Hepatic stellate cell (primary cell): ENCODE results near the gene TGFBR3L.

ENCODE experiments used
- DNase-seq: peaks from one replicate; pipeline ENCODE4 v3.0.0; 2011; ENCODE audit warnings: low spot score

The TGFBR3L gene

DNA sequence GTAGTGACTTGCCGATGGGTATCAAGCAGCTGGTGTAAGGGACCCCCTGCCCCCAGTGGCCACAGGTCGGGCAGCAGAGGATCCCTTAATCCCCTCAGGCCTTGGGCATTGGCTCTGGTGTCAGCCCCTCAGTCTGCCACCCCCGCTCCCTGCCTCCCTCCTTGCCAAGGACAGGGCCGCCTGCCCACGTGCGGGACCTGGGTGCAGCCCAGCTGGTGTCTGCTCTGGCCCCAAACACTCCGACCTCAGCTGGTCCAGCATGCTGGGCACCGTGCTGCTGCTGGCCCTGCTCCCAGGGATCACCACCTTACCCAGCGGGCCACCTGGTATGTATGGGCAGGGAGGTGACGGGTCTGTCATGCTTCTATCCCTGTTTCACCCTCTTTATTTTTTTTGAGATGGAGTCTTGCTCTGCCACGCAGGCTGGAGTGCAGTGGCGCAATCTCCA, at the start of gene TGFBR3L:
TSS of gene TGFBR3L (plus strand) at position 233 of the 448 bp plus-strand sequence.
- no peak for DNase-seq

DNA sequence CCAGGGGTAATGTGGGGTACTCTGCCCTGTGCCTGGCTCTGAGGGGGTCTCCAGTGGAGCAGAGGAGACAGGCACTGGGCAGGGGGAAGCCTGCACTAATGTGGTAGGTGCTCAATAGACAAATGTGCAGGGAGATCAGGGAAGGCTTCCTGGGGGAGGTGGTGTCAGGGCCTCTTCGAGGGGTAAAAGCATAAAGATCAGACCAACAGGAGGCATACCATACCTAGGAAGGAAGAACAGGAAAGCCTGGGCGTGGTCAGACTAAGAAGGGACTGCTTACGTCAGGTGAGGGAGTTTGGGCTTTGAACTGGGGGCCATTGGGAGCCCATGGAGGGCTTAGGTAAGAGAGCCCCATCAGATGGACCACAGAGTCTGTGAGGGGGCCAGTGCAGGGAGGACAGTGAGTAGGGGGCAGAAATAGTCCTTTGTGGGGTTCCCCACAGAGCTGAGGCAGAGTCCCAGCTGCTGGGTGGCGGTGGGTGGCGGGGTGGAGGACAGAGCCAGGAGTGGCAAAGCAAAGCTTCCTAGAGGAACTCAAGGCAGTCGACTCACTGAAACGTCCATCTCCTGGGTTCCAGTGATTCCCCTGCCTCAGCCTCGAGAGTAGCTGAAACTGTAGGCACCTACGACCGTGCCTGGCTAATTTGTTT, 49.2 kb upstream of the TGFBR3L start:
- DNase-seq = no peak

DNA sequence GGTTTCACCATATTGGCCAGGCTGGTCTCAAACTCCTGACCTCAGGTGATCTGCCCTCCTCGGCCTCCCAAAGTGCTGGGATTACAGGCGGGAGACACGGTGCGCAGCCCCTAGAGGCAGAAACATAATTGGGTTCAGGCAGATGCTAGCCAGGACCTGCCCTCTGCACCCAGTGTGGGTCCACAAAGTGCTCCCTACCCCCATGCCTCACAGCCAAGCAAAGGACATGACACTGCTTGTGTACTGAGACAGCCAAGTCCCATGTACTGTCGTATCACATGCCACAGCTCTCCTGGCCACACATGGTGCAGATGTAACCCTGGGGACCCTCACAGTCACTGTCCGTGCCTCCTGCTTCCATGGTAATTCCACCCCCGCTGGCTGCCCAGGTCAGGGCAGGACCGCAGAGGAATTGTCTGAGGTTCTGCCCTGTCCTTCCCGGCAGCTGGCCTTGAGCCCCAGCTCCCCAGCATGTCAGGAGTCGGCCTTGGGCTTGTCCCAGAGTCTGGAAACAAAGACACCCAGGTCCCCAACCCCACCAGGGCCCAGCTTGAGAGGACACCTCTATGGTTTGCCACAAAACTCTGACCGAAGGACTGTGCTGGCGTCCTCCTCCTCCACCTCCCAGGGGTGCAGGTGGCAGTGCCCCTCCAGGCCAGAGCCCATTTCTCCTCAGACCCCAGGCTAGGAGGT, 48.1 kb upstream of the TGFBR3L start:
- no peak for DNase-seq

DNA sequence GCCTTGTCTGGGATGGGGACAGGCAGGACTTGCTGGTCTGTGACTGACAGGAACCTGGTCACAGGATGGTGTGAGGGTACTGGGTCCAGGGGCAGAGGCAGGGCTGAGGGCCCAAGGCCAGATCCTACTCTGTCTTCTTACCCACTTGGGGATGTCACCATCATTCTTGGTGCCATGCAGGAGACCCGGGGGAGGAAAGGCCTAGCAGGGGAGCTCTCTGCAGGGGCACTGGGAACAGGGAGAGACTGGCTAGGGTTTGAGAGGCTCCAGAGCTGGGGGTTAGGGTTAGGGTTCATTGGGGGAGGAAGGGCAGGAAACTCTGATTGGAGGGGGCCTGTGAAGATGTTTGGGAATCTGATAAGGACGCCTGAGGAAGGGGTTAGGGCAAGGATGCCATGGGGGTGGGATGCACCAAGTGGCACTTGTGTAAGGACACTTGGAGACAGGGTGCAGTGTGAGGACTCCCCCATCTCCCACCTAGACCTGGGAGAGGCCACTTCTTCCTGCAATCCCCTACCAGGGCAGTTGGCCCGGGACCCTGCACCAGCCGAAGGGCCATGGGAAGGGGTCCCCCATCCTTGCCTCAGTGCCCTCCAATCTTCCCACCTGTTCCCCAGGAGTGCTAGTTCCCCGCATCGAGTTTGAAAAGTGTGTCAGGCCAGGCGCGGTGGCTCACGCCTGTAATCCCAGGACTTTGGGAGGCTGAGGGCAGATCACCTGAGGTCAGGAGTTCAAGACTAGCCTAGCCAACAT, 47.4 kb upstream of the TGFBR3L start:
- no peak for DNase-seq

DNA sequence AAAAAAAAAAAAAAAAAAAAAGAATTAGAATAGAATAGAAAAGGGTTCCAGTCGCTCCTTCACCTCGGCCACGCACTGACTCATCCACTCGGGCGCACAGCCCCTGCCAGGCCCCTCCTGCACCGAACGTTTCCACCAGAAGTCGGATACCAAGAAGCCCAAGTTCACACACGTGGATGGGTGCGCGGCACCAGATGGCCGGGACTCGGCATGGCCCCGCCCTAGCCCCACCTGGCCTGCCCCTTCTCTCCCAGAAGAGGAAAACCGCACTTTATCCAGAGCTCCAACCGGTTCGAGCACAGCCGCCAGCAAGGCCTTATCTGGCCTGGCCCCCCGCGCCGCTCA, 46.3 kb upstream of the TGFBR3L start:
- no peak for DNase-seq

DNA sequence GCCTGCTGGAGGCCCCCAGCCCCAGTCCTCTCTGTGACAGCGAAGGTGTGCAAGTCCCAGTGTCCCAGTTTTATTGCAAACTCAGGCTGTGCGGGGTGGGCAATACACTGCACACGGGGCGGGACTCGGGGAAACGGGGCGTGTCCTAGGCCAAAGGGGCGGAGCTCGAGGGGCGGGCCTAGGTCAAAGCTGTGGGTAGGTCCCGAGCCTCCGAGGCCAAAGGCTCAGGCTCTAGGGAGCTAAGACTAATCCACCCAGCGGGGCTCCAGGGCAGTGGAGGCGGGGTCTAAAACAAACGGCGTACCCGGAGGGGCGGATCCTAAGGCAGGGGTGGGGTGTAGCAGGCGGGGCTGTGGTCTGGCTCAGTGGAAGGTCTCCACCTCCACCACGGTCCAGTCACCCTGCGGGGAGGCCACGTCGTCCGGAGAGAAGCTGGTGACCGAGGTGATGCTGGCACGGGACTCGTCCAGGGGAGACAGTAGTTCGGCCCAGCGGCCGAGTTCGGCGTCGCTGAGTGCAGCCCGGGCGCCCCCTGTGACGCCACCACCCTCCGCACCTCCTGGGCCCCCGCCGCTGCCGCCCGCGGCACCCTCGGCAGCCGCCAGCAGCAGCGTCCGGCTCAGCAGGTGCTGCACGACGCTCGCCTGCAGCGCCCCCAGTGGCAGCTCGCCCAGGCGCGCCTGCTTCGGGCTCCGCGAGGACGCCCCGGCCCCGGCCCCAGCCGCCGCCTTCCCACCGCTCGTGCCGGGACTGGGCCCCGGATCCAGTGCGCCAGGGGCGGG, 45.8 kb upstream of the TGFBR3L start:
- peak; percentile 84 for DNase-seq

DNA sequence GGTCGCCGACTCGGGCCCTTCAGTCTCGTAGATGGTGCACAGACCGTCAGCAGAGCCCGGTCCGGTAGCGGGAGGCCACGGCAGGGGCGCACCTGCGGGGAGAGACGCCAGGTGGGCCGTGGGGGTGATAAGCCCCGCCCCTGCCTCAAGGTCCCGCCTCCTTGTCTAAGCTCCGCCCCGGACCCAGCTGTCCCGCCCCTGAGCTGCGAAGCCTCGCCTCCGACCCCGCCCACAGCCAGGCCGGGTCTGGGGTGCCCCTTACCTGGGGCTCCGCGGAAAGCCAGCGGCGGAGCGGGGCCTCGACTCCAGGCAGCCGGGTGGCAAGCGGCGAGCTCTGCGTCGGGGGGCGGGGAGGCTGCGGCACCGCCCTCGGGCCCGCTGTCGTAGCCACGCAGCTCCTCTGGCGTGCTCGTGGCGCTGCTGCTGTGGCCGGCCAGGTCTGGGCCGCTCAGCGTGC, 45.1 kb upstream of the TGFBR3L start:
- no peak for DNase-seq

DNA sequence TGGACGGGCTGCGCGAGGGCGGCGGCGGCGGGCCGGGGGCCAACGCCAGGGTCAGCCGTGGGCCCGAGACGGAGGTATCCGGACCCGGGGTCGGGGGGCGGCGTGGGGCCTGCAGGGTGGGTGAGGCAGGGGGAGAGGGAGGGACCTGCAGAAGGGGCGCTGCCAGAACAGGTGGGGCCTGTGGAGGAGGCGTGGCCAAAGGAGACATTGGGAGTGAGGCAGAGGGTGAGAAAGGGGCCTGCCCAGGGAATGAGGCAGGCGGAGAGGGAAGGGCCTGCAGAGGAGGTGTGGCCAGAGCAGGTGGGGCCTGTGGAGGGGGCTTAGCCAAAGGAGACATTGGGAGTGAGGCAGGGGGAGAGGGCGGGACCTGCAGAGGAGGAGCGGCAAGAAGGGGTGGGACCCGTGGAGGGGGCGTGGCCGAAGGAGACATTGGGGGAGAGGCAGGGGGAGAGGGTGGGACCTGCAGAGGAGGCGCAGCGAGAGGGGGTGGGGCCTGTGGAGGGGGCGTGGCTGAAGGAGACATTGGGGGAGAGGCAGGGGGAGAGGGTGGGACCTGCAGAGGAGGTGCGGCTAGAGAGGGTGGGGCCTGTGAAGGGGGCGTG, 44.6 kb upstream of the TGFBR3L start:
- DNase-seq = no peak

DNA sequence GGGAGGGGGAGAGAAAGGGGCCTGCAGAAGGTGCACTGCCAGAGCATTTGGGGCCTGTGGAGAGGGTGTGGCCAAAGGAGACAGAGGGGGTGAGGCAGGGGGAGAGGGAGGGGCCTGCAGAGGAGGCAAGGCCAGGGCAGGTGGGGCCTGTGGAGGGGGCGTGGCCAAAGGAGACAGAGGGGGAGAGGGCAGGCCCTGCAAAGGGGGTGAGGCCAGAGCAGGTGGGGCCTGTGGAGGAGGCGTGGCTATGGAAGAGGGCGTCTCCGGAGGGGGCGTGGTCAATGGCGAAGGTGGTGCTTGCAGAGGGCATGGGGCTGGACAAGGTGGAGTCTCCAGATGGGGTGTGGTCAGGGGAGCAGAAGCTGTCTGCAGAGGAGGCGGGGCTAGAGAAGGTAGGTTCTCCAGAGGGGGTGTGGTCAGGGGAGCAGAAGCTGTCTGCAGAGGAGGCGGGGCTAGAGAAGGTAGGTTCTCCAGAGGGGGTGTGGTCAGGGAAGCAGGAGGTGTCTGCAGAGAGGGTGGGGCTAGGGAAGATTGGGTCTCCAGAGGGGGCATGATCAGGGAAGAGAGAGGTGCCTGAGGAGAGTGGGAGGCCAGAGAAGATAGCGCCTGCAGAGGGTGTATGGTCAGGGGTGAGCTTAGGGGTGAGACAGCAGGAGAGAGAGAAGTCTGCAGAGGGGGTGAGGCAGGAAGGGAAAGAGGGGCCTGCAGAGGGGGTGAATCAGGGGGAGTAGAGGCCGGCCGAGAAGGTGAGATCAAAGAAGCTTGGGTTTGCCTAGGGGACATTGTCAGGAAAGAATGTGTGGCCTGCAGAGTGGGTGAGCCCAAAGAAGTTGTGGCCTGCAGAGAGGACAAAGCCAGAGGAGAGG, 43.8 kb upstream of the TGFBR3L start:
- no peak for DNase-seq

DNA sequence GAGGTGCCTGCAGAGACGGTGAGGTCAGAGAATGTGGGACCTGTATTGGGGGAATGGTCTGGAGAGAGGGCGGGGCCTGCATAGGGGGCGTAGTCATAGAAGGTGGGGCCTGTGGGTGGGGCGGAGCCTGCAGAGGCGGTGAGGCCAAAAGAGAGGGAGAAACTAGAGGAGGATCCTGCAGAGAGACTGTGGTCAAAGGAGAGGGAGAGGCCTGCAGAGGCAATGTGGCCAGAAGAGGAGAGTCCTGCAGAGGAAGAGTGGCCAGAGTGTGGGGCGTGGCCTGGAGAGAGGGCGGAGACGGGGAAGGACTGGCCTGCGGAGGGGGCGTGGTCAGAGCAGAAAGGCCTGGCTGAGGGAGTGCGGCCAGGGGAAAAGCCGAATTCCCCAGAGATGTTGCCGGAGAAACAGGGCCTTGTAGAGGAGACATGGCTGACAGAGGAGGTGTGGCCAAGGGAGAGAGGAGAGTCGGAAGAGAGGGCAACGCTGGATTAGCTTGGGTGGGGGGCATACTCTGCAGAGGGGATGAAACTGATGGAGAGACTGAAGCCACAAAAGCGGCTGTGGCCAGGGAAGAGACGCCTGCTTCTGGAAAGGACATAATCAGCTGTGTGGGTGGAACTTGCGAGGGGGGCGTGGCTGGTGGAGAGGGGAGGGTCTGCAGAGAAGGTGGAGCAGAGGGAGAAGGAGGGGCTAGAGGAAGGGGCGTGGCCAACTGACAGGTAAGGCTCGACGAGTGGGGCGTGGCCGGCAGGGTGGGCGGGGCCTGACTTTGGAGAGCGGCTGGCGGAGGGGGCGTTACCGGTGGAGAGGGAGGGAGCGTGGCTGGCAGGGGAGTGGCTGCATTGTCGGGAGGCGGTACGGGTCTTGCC, 43.0 kb upstream of the TGFBR3L start:
- DNase-seq = peak; percentile 95

DNA sequence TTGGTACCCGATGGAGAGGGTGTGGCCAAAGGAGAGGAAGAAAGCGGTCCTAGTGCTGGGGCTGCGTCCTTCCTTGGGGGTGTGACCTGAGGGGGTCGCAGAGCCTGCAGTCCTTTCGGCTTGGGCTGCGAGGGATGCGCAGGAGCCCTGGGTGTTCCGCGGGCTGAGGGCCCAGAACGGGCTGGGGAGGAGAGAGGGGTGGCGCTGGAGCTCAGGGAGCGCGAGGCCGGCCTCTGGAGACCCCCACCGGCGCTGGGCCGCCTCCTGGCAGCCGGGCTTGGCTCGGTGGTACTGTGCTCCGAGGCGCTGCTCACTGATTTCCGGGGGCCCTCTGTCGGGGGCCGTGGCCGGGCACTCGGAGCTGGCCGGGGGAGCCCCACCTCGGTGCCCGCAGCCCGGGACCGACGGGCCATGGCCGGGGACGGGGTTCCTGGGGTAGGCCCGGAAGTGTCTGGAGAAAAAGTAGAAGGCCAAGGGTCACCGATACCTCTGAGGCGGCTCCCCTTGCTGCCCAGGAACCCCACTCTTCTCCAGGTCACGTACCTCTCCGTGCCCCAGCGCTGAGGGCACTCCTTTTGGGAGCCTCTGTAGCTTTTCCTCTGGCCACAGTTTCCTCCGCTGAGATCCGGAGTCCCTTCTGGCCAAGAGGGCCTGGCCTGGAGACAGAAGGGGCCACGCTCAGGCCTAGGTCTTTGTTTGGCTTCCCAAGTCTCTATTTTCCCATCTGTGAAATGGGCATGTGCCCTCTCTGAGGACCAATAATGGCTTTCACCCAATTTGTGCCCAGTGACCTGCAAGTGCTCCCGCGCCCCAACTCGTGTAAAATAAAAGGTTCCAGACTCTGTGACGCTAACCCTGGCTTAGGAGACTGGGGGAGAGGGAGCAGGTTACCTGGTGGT, 42.1 kb upstream of the TGFBR3L start:
- DNase-seq = no peak

DNA sequence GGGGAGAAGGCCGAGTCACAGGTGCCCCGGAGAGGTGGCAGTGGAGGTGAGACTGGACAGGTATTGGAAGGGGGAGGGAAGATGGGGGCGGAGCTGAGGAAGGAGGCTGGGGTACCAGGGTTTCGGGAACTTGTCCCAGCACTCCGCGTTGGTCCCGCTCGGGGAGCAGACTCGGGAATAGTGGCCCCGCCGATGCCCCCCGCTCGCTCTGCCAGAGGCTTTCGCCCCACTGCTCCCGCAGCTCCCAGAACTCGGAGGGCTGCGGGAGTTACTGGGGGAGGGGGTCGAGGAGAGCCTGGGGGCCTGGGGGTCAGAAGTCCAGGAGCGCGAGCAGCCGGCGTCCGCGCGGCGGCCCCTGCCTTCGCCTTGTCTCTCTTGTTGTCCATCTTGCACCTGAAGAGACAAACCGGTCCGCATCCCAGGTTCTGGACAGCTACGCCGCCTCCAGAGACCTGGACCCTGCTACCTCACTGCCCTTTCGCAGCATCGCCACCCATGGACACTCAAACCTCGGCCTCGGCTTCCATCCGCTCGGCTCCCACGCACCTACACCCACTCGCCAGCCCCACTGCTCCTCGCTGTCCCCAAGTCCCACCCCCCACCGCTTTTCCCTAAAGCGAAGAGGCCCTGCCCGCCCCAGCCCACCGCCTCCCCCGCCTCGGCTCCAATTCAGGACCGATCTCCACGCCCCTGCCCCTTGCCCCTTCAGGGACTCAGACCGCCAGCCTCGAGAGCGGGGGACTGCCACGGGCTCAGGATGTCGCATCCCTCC, 41.1 kb upstream of the TGFBR3L start:
- no peak for DNase-seq

DNA sequence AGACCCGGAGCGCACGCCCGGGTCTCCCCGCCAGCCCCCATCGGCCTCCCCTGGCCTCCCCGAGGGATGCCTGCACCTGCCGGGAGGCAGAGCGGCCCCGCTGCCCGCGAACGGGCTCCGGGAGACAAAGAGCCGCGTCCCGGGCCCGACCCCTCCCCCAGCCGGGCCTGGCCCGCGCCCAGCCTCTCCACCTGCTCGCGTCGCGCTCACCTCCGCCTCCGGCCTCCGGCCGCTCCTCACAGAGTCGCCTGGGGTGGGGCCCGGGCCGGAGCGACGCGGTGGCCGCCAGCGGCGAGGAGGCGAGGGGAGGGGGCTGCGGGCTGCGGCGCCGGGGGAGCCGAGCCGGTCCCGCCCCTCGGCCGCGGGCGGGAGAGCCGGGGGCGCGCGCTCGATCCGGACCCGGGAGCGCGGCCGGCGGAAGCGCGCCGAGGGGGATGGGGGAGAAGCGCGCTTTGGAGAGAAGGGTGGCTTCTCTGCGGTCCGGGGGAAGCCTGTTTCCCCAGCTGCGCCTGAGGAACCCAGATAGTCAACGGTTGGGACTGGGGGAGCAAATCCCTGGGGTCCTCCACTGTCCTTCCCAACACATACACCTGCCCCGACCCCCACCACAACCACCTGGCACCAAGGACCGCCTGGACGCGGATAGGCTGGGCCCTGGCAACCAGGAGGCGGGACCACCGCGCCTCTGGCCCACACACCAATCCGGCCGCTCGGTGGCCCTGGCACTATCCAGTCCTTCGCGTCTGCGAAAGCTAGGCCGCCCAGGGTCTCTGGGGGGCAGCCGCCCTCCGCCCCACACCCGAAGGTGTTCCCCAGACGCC, 40.3 kb upstream of the TGFBR3L start, which contains the start of gene PRR36:
TSS of gene PRR36 (minus strand) at position 315 of the 821 bp plus-strand sequence. CDS start 701 bp downstream, outside the sequence.
- no peak for DNase-seq

DNA sequence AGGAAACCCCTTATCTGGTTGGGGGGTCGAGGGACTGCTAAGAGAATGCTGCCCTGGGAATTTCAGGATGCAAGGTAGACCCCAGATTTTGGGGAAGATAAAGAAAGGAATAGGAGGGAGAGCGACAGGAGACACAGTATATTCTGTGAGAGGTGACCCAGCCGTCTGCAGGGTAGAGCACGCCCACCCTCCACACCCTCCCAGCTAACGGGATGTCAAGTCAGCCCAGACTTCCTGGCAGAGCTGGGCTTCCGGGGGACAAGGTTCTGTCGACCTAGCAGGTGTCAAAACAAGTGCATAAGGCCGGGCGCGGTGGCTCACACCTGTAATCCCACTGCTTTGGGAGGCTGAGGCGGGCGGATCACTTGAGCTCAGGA, 39.7 kb upstream of the TGFBR3L start:
- DNase-seq = no peak

DNA sequence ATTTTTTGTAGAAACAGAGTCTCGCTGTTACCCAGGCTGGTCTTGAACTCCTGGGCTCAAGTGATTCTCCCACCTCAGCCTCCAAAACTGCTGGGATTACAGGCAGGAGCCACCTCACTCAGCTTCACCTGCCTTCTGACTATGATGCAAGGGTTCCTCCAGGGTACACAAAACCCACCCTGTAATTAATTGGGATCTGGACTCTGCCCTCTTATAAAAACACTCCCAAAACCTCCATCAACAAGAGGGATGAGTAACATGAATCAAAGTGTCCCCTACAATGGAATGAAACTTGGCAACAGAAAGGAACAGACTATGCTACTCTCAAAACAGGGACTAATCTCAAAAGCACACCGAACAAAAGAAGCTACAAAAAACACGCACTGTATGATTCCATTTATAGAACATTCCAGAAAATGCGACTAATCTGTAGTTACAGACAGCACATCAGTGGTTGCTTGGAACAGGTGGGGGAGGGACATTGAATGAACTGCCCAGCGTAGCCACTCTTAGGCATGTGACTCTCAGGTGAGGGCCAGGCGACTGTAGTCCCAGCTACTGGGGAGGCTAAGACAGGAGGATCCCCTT, 37.3 kb upstream of the TGFBR3L start:
- DNase-seq = no peak

DNA sequence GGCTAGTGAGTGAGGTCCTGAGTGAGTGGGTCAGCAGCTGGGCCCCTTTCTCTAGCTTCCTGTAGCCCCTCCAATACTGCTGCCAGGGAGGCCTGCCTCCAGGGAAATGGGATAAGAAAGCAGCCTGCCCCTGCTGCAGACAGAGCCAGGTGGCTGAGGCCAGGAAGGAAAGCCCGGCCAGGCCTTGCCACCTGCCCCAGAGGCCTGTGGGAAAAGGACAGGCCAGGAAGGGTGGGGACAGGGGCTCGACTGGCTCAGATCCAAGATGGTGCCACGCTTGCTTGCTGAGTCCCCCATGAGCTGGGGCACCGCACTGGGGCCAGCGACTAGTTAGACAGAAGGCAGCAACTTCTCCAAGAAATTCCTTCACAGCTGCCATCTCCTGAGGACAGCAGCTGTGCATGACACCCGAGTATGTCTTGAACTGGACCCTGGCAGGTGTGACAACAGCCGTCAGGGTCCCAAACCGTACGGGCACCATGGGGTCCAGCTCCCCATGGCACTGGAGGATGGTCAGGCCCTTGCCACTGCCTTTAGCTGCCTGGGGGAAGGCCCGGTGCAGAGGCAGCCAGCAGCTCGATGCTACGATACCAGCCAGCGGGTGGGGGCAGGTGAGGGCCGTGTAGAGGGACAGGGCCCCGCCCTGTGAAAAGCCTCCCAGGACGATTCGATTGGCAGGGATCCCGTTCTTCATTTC, 35.4 kb upstream of the TGFBR3L start:
- no peak for DNase-seq
